B cell (primary cell): Measurements from ENCODE around the gene NIPAL3. TPM values are rescaled to one million over a fixed set of nuclear protein-coding genes. Genes with fewer than 3 reads are reported as not detected.

Experiments
- ATAC-seq: fragments of 200-7000 bp; cut with Tn5 transposase; one replicate; pipeline ENCODE4 v1.10.0; 2021; ENCODE audit warnings: low read depth, mild to moderate bottlenecking, moderate number of reproducible peaks, moderate library complexity
- CTCF ChIA-PET: fragments of 350-600 bp; sonication (Branson Sonifier 250); formaldehyde crosslinking; loops from one replicate; lab custom pipeline; 2021; ENCODE audit warnings: antibody characterized with exemption, inconsistent platforms; lab: Charles Lee
- POLR2A ChIA-PET: fragments of 350-600 bp; sonication (Branson Sonifier 250); formaldehyde crosslinking; loops from one replicate; lab custom pipeline; 2021; ENCODE audit warnings: antibody characterized with exemption; lab: Charles Lee
- DNase-seq: peaks from one replicate; pipeline ENCODE4 v3.0.0; 2013
- H2AFZ ChIP-seq: 2 replicates; pipeline ENCODE4 v1.6.1; 2012; ENCODE audit warnings: mild to moderate bottlenecking, low read depth, low read length; ENCODE audit not compliant: insufficient read depth, poor library complexity, severe bottlenecking
- H3K27ac ChIP-seq, 2 donors: 1 replicate in 1 of 2; 2 replicates in 1 of 2; pipeline ENCODE4 v1.5.1; 2012 to 2013; ENCODE audit warnings: low read length in 2 of 2, mild to moderate bottlenecking in 2 of 2, moderate library complexity in 1 of 2
- H3K27me3 ChIP-seq, 4 experiments: fragments of 200-600 bp in 1 of 4; sonication (generic) in 1 of 4; replicated peaks in 1 of 4; 1 replicate in 2 of 4; 2 replicates in 2 of 4; pipeline versions ENCODE4 v1.6.1 to v1.7.0; 2013 to 2016; ENCODE audit warnings: low read length in 3 of 4, mild to moderate bottlenecking in 2 of 4, mixed read lengths in 1 of 4, moderate library complexity in 1 of 4; ENCODE audit not compliant: insufficient read depth in 4 of 4, control insufficient read depth in 3 of 4; ENCODE audit errors: control extremely low read depth in 1 of 4
- H3K36me3 ChIP-seq, 2 experiments: replicated peaks in 1 of 2; 1 replicate in 1 of 2; 2 replicates in 1 of 2; pipeline versions ENCODE4 v1.6.1 to v1.7.1; 2013; ENCODE audit warnings: low read length in 1 of 2; ENCODE audit not compliant: insufficient read depth in 2 of 2, control insufficient read depth in 1 of 2; ENCODE audit errors: control extremely low read depth in 1 of 2, extremely low read depth in 1 of 2
- H3K4me1 ChIP-seq, 2 donors: fragments of 200-600 bp in 1 of 2; sonication (generic) in 1 of 2; 1 replicate in 1 of 2; 2 replicates in 1 of 2; pipeline versions ENCODE4 v1.5.1 to v1.6.1; 2013 to 2017; ENCODE audit warnings: low read length in 2 of 2; ENCODE audit not compliant: control insufficient read depth in 2 of 2, insufficient read depth in 2 of 2
- H3K4me2 ChIP-seq: replicated peaks from 2 replicates; pipeline ENCODE3; 2012; ENCODE audit warnings: mild to moderate bottlenecking, low read depth, low read length; ENCODE audit not compliant: poor library complexity, severe bottlenecking
- H3K4me3 ChIP-seq, 5 experiments: fragments of 200-600 bp in 1 of 5; sonication (generic) in 1 of 5; 1 replicate in 3 of 5; 2 replicates in 2 of 5; pipeline versions ENCODE4 v1.5.1 to v1.7.0; 2011 to 2016; ENCODE audit warnings: low read length in 4 of 5, mild to moderate bottlenecking in 4 of 5, low read depth in 2 of 5, control low read depth in 1 of 5, moderate library complexity in 1 of 5; ENCODE audit not compliant: insufficient read depth in 1 of 5; ENCODE audit errors: control extremely low read depth in 1 of 5, extremely low read depth in 1 of 5
- H3K79me2 ChIP-seq: fragments of 200-600 bp; sonication (generic); one replicate; pipeline ENCODE4 v1.6.0; 2016; ENCODE audit warnings: low read length; ENCODE audit not compliant: control insufficient read depth, insufficient read depth
- H3K9ac ChIP-seq: fragments of 200-600 bp; sonication (generic); 2 replicates; pipeline ENCODE4 v1.6.1; 2017; ENCODE audit warnings: mild to moderate bottlenecking, low read length, moderate library complexity
- H3K9me3 ChIP-seq, 3 donors: one replicate each; pipeline versions ENCODE4 v1.6.1 to v1.7.1; 2013; ENCODE audit warnings: low read length in 2 of 3; ENCODE audit not compliant: control insufficient read depth in 2 of 3, insufficient read depth in 1 of 3; ENCODE audit errors: control extremely low read depth in 1 of 3
- H4K20me1 ChIP-seq: 2 replicates; pipeline ENCODE4 v1.6.0; 2012; ENCODE audit warnings: mild to moderate bottlenecking, low read length; ENCODE audit not compliant: insufficient read depth, control insufficient read depth, poor library complexity, severe bottlenecking
- H3K27ac Mint-ChIP-seq: one replicate; pipeline ENCODE4 v1.8.0; 2021; ENCODE audit warnings: mixed read lengths
- H3K27me3 Mint-ChIP-seq: one replicate; pipeline ENCODE4 v1.8.0; 2021; ENCODE audit warnings: mixed read lengths
- H3K4me1 Mint-ChIP-seq: one replicate; pipeline ENCODE4 v1.8.0; 2021; ENCODE audit warnings: mixed read lengths
- H3K4me3 Mint-ChIP-seq: one replicate; pipeline ENCODE4 v1.8.0; 2021; ENCODE audit warnings: mixed read lengths
- H3K9me3 Mint-ChIP-seq: one replicate; pipeline ENCODE4 v1.8.0; 2022; ENCODE audit warnings: mixed read lengths; ENCODE audit not compliant: insufficient read depth
- CTCF ChIP-seq: fragments of 200-600 bp; IDR thresholded peaks from one replicate; pipeline ENCODE4 v1.8.0; 2022; ENCODE audit warnings: antibody characterized with exemption, mild to moderate bottlenecking
- EZH2 ChIP-seq: IDR thresholded peaks from 2 replicates; pipeline ENCODE4 v1.6.1; 2012; ENCODE audit warnings: borderline replicate concordance, low read depth, mild to moderate bottlenecking, moderate library complexity, low read length; ENCODE audit not compliant: insufficient read depth, poor library complexity, severe bottlenecking
- whole genome bisulfite sequencing: methylation state at CpG from one replicate; pipeline ENCODE4 v1.1.5; 2013; ENCODE audit warnings: missing lambda C conversion rate; ENCODE audit not compliant: insufficient coverage; 5-methylcytosine and 5-hydroxymethylcytosine counted together
- intact Hi-C: fragments of 100-400 bp; cut with micrococcal nuclease; formaldehyde crosslinking; loops from one replicate; pipeline ENCODE4 v1.10.0; 2022
- polyA plus RNA-seq: library from polyadenylated mRNA; depleted of rRNA; stranded (reverse); fragments of >200 nt; gene quantifications from 2 replicates; pipeline ENCODE4 v1.2.3, GENCODE V29; 2012
- total RNA-seq, 2 donors: library from RNA; stranded (reverse); fragments of 120-200 nt in 1 of 2; gene quantifications; 1 replicate in 1 of 2; 2 replicates in 1 of 2; pipeline versions ENCODE4 v1.2.3 to v1.2.4, GENCODE V29; 2013 to 2022

Gene NIPAL3
- total and polyA plus RNA-seq, 2 donors (not counting 1 experiment from before 2014, with no cell fraction given) = 23.8 to 31.6 TPM

GRCh38 chr1:24502065-24502708 lies 86.6 kb downstream of the NIPAL3 start:
- Histone ChIP-seq H3K9ac (peak overlapping the region; percentile 82), H3K27me3 (no peaks in the 10 kb centered on the region), H3K27ac (peak overlapping the region; percentile 93 to 94), H3K79me2 (peaks cover 40% of the 10 kb centered on the region), H3K9me3 (no peaks in the 10 kb centered on the region), H3K4me1 (peaks cover 41 to 43% of the 10 kb centered on the region in 2 donors), H3K4me3 (peak overlapping the region; percentile 64 to 92 (median 83)), H4K20me1 (no peaks in the 10 kb centered on the region), H3K4me2 (peak overlapping the region; percentile 85), H2AFZ (peak overlapping the region; percentile 81), H3K36me3 (no peaks in the 10 kb centered on the region)
- DNase-seq (peak; percentile 85), ATAC-seq (peak; percentile 43)
- Mint-ChIP-seq H3K27ac (peak overlapping the region; percentile 87), H3K4me1 (peaks cover 51% of the 10 kb centered on the region), H3K27me3 (no peaks in the 10 kb centered on the region), H3K9me3 (no peaks in the 10 kb centered on the region), H3K4me3 (peak overlapping the region; percentile 83)
- CTCF ChIA-PET = interaction anchor here (0.6 to 5.3 kb wide), 18 partner anchors 8 to 352 kb away, joined by 3 to 32 read pairs (median 5); partner anchors contain the start of genes NIPAL3 and STPG1
- no peak for TF ChIP-seq CTCF
- no peak for TF ChIP-seq EZH2
- under 1% methylated on average over 35 of the region's 39 CpGs for WGBS
- intact Hi-C loops = loop anchor here (1.0 to 2.0 kb wide), 7 partner anchors 21 to 543 kb away; partner anchors contain the start of genes NIPAL3, PNRC2 and SRRM1
- POLR2A ChIA-PET = interaction anchor here (0.5 to 1.5 kb wide), 12 partner anchors 11 to 928 kb away, joined by 3 to 9 read pairs (median 3); no protein-coding TSS in a partner anchor

- H3K4me3 ChIP-seq = peak within 1 kb of the TSS; percentile 66 to 92 (median 83)
- H3K4me2 ChIP-seq = peak within 1 kb of the TSS; percentile 85
- H3K9ac ChIP-seq = peak within 1 kb of the TSS; percentile 82
- Mint-ChIP-seq H3K27ac (peak within 1 kb of the TSS; percentile 96), H3K9me3 (no peaks in the 10 kb centered on the region), H3K27me3 (no peaks in the 10 kb centered on the region), H3K4me3 (peak within 1 kb of the TSS; percentile 97), H3K4me1 (peaks cover 55% of the 10 kb centered on the region)
- H3K36me3 ChIP-seq = no peaks in the 10 kb centered on the region
- no peaks in the 10 kb centered on the region for H3K27me3 ChIP-seq
- peak; percentile 86 for ATAC-seq
- WGBS = 0% methylated on average over 47 of the region's 53 CpGs
- peak within 1 kb of the TSS; percentile 81 for H2AFZ ChIP-seq
- peaks cover 45% of the 10 kb centered on the region for H3K79me2 ChIP-seq
- peak within 1 kb of the TSS; percentile 93 to 94 for H3K27ac ChIP-seq
- H4K20me1 ChIP-seq = no peaks in the 10 kb centered on the region
- TF ChIP-seq CTCF (no peak), EZH2 (no peak)
- ChIA-PET CTCF (interaction anchor here (1.0 to 5.3 kb wide), 14 partner anchors 9 to 352 kb away, joined by 3 to 32 read pairs (median 5); partner anchors contain the start of genes NIPAL3 and STPG1), POLR2A (interaction anchor here (0.5 to 1.5 kb wide), 9 partner anchors 18 to 927 kb away, joined by 3 to 5 read pairs (median 3); no protein-coding TSS in a partner anchor)
- intact Hi-C loops = loop anchor here (1.0 to 2.0 kb wide), 7 partner anchors 22 to 544 kb away; partner anchors contain the start of genes NIPAL3, PNRC2 and SRRM1
- H3K4me1 ChIP-seq = peaks cover 43 to 46% of the 10 kb centered on the region in 2 donors
- DNase-seq = peak; percentile 93
- no peaks in the 10 kb centered on the region for H3K9me3 ChIP-seq
Measured at GRCh38 chr1:24502709-24503058, 87.1 kb downstream of the NIPAL3 start, which contains the start of gene RCAN3. TSS of gene RCAN3 (plus strand) at chr1:24502836. CDS start at chr1:24514373, 11,537 bp downstream.
